ENCODE measurements around the gene STK32B.
"Not testable (repeated sequence)": the region's sequence is repeated elsewhere in the genome, so short reads cannot be mapped to it uniquely, and the experiment has no call there.

The STK32B gene

GRCh38 chr4:5247735-5248134 lies 196.5 kb downstream of the STK32B start:
- no peak for TF ChIP-seq CTCF (conservative IDR thresholded peaks at IDR 0.05)

GRCh38 chr4:5249727-5250126 lies 198.4 kb downstream of the STK32B start:
- TF ChIP-seq CTCF (conservative IDR thresholded peaks at IDR 0.05) = no peak
- H3K27ac ChIP-seq = no peak overlapping the region

More at GRCh38 chr4:5247735-5248134, 196.5 kb downstream of the STK32B start:
- H3K27ac ChIP-seq = no peak overlapping the region

GRCh38 chr4:5250536-5250935 lies 199.3 kb downstream of the STK32B start:
- H3K27ac ChIP-seq = not testable (repeated sequence)

- H3K27ac ChIP-seq = no peak overlapping the region
- no peak for TF ChIP-seq CTCF (conservative IDR thresholded peaks at IDR 0.05)
Observed at GRCh38 chr4:5256421-5256820, 205.1 kb downstream of the STK32B start.

- no peak for TF ChIP-seq CTCF (conservative IDR thresholded peaks at IDR 0.05)
- H3K27ac ChIP-seq = no peak overlapping the region
Observed at GRCh38 chr4:5257086-5257485, 205.8 kb downstream of the STK32B start.

GRCh38 chr4:5259471-5259870 lies 208.2 kb downstream of the STK32B start:
- no peak overlapping the region for H3K27ac ChIP-seq
- no peak for TF ChIP-seq CTCF (conservative IDR thresholded peaks at IDR 0.05)

- no peak for TF ChIP-seq CTCF (conservative IDR thresholded peaks at IDR 0.05)
- no peak overlapping the region for H3K27ac ChIP-seq
Observed at GRCh38 chr4:5260121-5260520, 208.8 kb downstream of the STK32B start.

- H3K27ac ChIP-seq = no peak overlapping the region
- no peak for TF ChIP-seq CTCF (conservative IDR thresholded peaks at IDR 0.05)
Observed at GRCh38 chr4:5261866-5262265, 210.6 kb downstream of the STK32B start.
